Measurements from ENCODE around the gene PSG11.
"Not testable (repeated sequence)": the region's sequence is repeated elsewhere in the genome, so short reads cannot be mapped to it uniquely, and the experiment has no call there.

PSG11 gene

DNA sequence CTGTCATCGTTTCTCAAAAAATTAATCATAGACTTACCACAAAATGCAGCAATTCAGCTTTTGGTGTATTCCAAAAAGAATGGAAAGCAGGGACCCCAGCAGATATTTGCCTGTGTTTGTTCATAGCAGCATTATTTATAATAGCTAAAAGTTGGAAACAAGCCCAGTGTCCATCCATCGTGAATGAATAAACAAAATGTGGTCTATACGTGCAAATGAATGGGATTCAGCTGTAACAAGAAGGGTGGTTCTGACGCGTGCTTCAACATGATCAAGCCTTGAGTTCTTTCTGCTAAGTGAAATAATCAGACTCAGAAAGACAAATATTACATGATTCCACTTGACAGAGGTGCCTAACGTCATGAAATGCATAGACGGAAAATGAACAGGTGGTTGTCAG is 36.4 kb downstream of the PSG11 start:
- DNase-seq (ENCODE audit: extremely low read depth, insufficient read length), result no peak
- TF ChIP-seq, protein P1, sequence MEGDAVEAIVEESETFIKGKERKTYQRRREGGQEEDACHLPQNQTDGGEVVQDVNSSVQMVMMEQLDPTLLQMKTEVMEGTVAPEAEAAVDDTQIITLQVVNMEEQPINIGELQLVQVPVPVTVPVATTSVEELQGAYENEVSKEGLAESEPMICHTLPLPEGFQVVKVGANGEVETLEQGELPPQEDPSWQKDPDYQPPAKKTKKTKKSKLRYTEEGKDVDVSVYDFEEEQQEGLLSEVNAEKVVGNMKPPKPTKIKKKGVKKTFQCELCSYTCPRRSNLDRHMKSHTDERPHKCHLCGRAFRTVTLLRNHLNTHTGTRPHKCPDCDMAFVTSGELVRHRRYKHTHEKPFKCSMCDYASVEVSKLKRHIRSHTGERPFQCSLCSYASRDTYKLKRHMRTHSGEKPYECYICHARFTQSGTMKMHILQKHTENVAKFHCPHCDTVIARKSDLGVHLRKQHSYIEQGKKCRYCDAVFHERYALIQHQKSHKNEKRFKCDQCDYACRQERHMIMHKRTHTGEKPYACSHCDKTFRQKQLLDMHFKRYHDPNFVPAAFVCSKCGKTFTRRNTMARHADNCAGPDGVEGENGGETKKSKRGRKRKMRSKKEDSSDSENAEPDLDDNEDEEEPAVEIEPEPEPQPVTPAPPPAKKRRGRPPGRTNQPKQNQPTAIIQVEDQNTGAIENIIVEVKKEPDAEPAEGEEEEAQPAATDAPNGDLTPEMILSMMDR (IDR thresholded peaks at IDR 0.05; ENCODE audit: insufficient read depth, low read length, poor library complexity, severe bottlenecking), result no peak
- no peaks in the 10 kb centered on the region for H3K27me3 ChIP-seq (replicated peaks; ENCODE audit: control insufficient read depth, insufficient read depth, low read length)
- H3K36me3 ChIP-seq (ENCODE audit: control insufficient read depth, insufficient read depth, low read length), result no peaks in the 10 kb centered on the region
- H3K4me3 ChIP-seq (replicated peaks; ENCODE audit: low read depth, low read length), result no peak overlapping the region

DNA sequence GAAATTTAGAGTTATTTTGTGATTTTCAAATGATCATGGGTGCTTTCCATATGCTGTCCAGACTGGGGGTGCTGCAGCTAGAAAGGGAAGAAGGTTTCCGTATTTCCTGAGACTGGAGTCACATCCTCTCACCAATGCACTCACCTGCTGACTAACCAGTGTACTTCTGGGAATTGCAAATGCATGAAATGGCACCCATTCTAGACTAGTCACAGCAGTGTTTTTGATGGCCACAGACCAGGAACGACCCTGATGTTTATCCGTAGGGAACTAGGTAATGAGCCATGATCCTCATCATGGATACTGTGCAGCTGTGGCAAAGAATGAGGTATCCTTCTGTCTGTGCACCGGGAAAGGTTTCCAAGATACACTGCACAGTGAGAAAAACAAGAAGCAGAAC is 37.1 kb downstream of the PSG11 start:
- not testable (repeated sequence) for H3K4me3 ChIP-seq (replicated peaks; ENCODE audit: low read depth, low read length); DNase-seq (ENCODE audit: extremely low read depth, insufficient read length); H3K27me3 ChIP-seq (replicated peaks; ENCODE audit: control insufficient read depth, insufficient read depth, low read length); H3K36me3 ChIP-seq (ENCODE audit: control insufficient read depth, insufficient read depth, low read length)

- not testable (repeated sequence) for H3K27me3 ChIP-seq (replicated peaks; ENCODE audit: control insufficient read depth, insufficient read depth, low read length); H3K36me3 ChIP-seq (ENCODE audit: control insufficient read depth, insufficient read depth, low read length); DNase-seq (ENCODE audit: extremely low read depth, insufficient read length); H3K4me3 ChIP-seq (replicated peaks; ENCODE audit: low read depth, low read length)
These were observed 38.1 kb downstream of the PSG11 start for GRCh38 chr19:42988206-42988605.

DNA sequence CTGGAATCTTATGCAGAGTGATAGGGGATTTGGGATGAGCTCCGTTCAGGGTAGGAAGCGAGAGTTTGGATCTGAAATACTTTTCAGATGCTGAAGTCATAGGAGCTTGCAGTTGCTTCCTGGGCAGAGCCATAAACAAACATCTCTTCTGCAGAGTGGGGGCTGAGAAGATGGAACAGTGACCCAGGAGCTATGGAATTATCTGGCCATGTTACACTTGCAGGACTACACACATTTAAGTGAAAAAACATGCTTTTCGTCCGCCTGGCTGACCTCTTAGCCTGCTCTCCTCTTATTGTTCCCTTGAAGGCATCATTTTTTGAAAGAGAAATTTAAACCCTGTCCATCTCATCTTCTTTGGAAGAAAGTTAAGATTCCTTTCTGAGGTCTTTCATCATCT is 40.7 kb downstream of the PSG11 start:
- TF ChIP-seq, protein P1 (IDR thresholded peaks at IDR 0.05; ENCODE audit: insufficient read depth, low read length, poor library complexity, severe bottlenecking), result no peak
- Histone ChIP-seq H3K4me3 (replicated peaks; ENCODE audit: low read depth, low read length) (no peak overlapping the region), H3K27me3 (replicated peaks; ENCODE audit: control insufficient read depth, insufficient read depth, low read length) (no peaks in the 10 kb centered on the region), H3K36me3 (ENCODE audit: control insufficient read depth, insufficient read depth, low read length) (no peaks in the 10 kb centered on the region)
- DNase-seq (ENCODE audit: extremely low read depth, insufficient read length), result no peak

- not testable (repeated sequence) for H3K36me3 ChIP-seq (ENCODE audit: control insufficient read depth, insufficient read depth, low read length)
These were observed 44.2 kb downstream of the PSG11 start for GRCh38 chr19:42982111-42982510.

GRCh38 chr19:42971451-42971850 is 54.8 kb downstream of the PSG11 start:
- H3K4me3 ChIP-seq (replicated peaks; ENCODE audit: low read depth, low read length); DNase-seq (ENCODE audit: extremely low read depth, insufficient read length); H3K36me3 ChIP-seq (ENCODE audit: control insufficient read depth, insufficient read depth, low read length); H3K27me3 ChIP-seq (replicated peaks; ENCODE audit: control insufficient read depth, insufficient read depth, low read length): not testable (repeated sequence)

More at GRCh38 chr19:42982111-42982510, 44.2 kb downstream of the PSG11 start:
- H3K4me3 ChIP-seq (replicated peaks; ENCODE audit: low read depth, low read length); H3K27me3 ChIP-seq (replicated peaks; ENCODE audit: control insufficient read depth, insufficient read depth, low read length); DNase-seq (ENCODE audit: extremely low read depth, insufficient read length): not testable (repeated sequence)

DNA sequence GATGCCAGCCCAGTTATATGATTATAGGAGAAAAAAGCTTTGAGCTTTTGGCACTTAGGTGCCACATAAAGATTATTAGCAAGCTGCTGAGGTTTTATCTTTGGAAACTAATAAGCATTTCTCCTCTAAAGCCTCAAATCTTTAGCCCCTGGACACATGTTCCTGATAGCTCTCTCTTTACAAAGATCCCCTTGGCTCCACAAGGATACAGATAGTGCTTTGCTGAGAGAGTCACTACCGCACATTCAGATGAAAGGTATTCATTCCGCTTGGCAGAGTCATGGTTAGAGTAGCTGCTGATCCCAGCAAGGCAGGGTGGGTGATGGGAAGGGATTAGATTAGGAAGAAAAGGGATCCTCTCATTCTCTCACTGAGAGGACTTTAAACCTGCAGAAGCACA is 61.1 kb downstream of the PSG11 start:
- Histone ChIP-seq H3K4me3 (replicated peaks; ENCODE audit: low read depth, low read length) (no peak overlapping the region), H3K27me3 (replicated peaks; ENCODE audit: control insufficient read depth, insufficient read depth, low read length) (no peaks in the 10 kb centered on the region), H3K36me3 (ENCODE audit: control insufficient read depth, insufficient read depth, low read length) (no peaks in the 10 kb centered on the region)
- TF ChIP-seq, protein P1 (IDR thresholded peaks at IDR 0.05; ENCODE audit: insufficient read depth, low read length, poor library complexity, severe bottlenecking), result no peak
- no peak for DNase-seq (ENCODE audit: extremely low read depth, insufficient read length)

- H3K4me3 ChIP-seq (replicated peaks; ENCODE audit: low read depth, low read length), result no peak overlapping the region
- DNase-seq (ENCODE audit: extremely low read depth, insufficient read length), result no peak
- no peaks in the 10 kb centered on the region for H3K27me3 ChIP-seq (replicated peaks; ENCODE audit: control insufficient read depth, insufficient read depth, low read length)
- H3K36me3 ChIP-seq (ENCODE audit: control insufficient read depth, insufficient read depth, low read length), result no peaks in the 10 kb centered on the region
- TF ChIP-seq, protein P1 (IDR thresholded peaks at IDR 0.05; ENCODE audit: insufficient read depth, low read length, poor library complexity, severe bottlenecking), result no peak
These were observed 65.2 kb downstream of the PSG11 start for GRCh38 chr19:42961119-42961518.
